HG03520 (cell line): ENCODE results near the gene ZEB1.
A peak's percentile ranks its signal among the peaks of the same experiment; 100 is the strongest.

Experiments
- ATAC-seq: cut with Tn5 transposase; IDR thresholded peaks from one replicate; pipeline ENCODE4 v1.9.1; 2021; ENCODE audit warnings: mild to moderate bottlenecking, moderate library complexity; ENCODE audit not compliant: unreplicated experiment

ZEB1 gene

GRCh38 chr10:31318854-31319601 is at the start of gene ZEB1:
TSS of gene ZEB1 (plus strand) at chr10:31319216. CDS start at chr10:31319235, 19 bp downstream.
- ATAC-seq = peak; percentile 27

- no peak for ATAC-seq
Observed at GRCh38 chr10:31270954-31271353, 48.1 kb upstream of the ZEB1 start.

- no peak for ATAC-seq
Observed at GRCh38 chr10:31272841-31273240, 46.2 kb upstream of the ZEB1 start.

GRCh38 chr10:31273789-31274188 is 45.2 kb upstream of the ZEB1 start:
- no peak for ATAC-seq

- ATAC-seq = no peak
Observed at GRCh38 chr10:31274310-31274709, 44.7 kb upstream of the ZEB1 start.

GRCh38 chr10:31278279-31278941 is 40.6 kb upstream of the ZEB1 start:
- ATAC-seq = no peak

- no peak for ATAC-seq
Observed at GRCh38 chr10:31280972-31281371, 38.0 kb upstream of the ZEB1 start.

GRCh38 chr10:31288001-31288400 is 31.0 kb upstream of the ZEB1 start:
- ATAC-seq = no peak

- ATAC-seq = no peak
Observed at GRCh38 chr10:31288962-31289361, 30.1 kb upstream of the ZEB1 start.

GRCh38 chr10:31290386-31290785 is 28.6 kb upstream of the ZEB1 start:
- no peak for ATAC-seq

GRCh38 chr10:31291123-31291522 is 27.9 kb upstream of the ZEB1 start:
- no peak for ATAC-seq

- ATAC-seq = no peak
Observed at GRCh38 chr10:31294558-31294957, 24.5 kb upstream of the ZEB1 start.

- ATAC-seq = no peak
Observed at GRCh38 chr10:31296754-31297153, 22.3 kb upstream of the ZEB1 start.

- no peak for ATAC-seq
Observed at GRCh38 chr10:31299119-31299518, 19.9 kb upstream of the ZEB1 start.

GRCh38 chr10:31303212-31303611 is 15.8 kb upstream of the ZEB1 start:
- no peak for ATAC-seq

- no peak for ATAC-seq
Observed at GRCh38 chr10:31304291-31304970, 14.6 kb upstream of the ZEB1 start.

GRCh38 chr10:31313396-31313795 is 5.6 kb upstream of the ZEB1 start:
- no peak for ATAC-seq

- ATAC-seq = no peak
Observed at GRCh38 chr10:31314256-31315150, 4.5 kb upstream of the ZEB1 start.

GRCh38 chr10:31315453-31315852 is 3.6 kb upstream of the ZEB1 start:
- ATAC-seq = no peak

GRCh38 chr10:31317171-31317570 is 1.8 kb upstream of the ZEB1 start:
- ATAC-seq = no peak
